PC-9 (cell line): ENCODE data around the gene SLC5A12. TPM values are rescaled to one million over a fixed set of nuclear protein-coding genes. Genes with fewer than 3 reads are reported as not detected.
A peak's percentile ranks its signal among the peaks of the same experiment; 100 is the strongest.

Experiments used
- BruUV-seq: library from RNA; stranded (reverse); fragments of 400-500 nt; replicated peaks from 2 replicates; lab custom pipeline; 2021; lab: Mats Ljungman, UMichigan
- CTCF ChIA-PET: fragments of 300-600 bp; sonication (Branson Sonifier 250); formaldehyde crosslinking; loops from one replicate; lab custom pipeline; 2022; ENCODE audit warnings: antibody characterized with exemption; lab: Charles Lee
- POLR2A ChIA-PET: fragments of 300-600 bp; sonication (Branson Sonifier 250); formaldehyde crosslinking; loops from one replicate; lab custom pipeline; 2022; ENCODE audit warnings: antibody characterized with exemption; ENCODE audit not compliant: unreplicated experiment; lab: Charles Lee
- DNase-seq, 2 experiments: peaks; one replicate each; pipeline versions ENCODE4 v3.0.0 to v3.0.0-alpha.2; 2015 to 2022; ENCODE audit warnings: mixed read lengths in 1 of 2
- H2AFZ ChIP-seq: fragments of 200-600 bp; sonication (generic); 2 replicates; pipeline ENCODE4 v1.8.1; 2017; ENCODE audit warnings: antibody characterized with exemption
- H3F3A ChIP-seq: fragments of 200-600 bp; sonication (generic); 2 replicates; pipeline ENCODE4 v1.8.1; 2017; ENCODE audit warnings: antibody characterized with exemption, mild to moderate bottlenecking, low read depth; ENCODE audit not compliant: insufficient read depth
- H3K27ac ChIP-seq: fragments of 200-600 bp; sonication (generic); 2 replicates; pipeline ENCODE4 v1.6.1; 2016; ENCODE audit warnings: mixed run types
- H3K27me3 ChIP-seq: fragments of 200-600 bp; sonication (generic); 2 replicates; pipeline ENCODE4 v1.6.1; 2016; ENCODE audit warnings: low read depth, mixed run types; ENCODE audit not compliant: insufficient read depth
- H3K36me3 ChIP-seq: fragments of 200-600 bp; sonication (generic); 2 replicates; pipeline ENCODE4 v1.6.1; 2016; ENCODE audit warnings: low read depth, mixed run types
- H3K4me1 ChIP-seq: fragments of 200-600 bp; sonication (generic); replicated peaks from 2 replicates; pipeline ENCODE4 v1.6.1; 2016; ENCODE audit warnings: mixed run types; ENCODE audit not compliant: insufficient read depth
- H3K4me2 ChIP-seq: fragments of 200-600 bp; sonication (generic); 2 replicates; pipeline ENCODE4 v1.6.1; 2017; ENCODE audit warnings: mixed run types
- H3K4me3 ChIP-seq: fragments of 200-600 bp; sonication (generic); 2 replicates; pipeline ENCODE4 v1.6.1; 2016; ENCODE audit warnings: mixed run types
- H3K79me2 ChIP-seq: fragments of 200-600 bp; sonication (generic); 2 replicates; pipeline ENCODE4 v1.6.1; 2017; ENCODE audit warnings: low read depth, mixed run types
- H3K9me2 ChIP-seq: fragments of 200-600 bp; sonication (generic); 2 replicates; pipeline ENCODE4 v1.8.1; 2017; ENCODE audit warnings: mild to moderate bottlenecking; ENCODE audit not compliant: insufficient read depth
- H3K9me3 ChIP-seq: fragments of 200-600 bp; sonication (generic); 2 replicates; pipeline ENCODE4 v1.8.1; 2016; ENCODE audit warnings: low read depth; ENCODE audit not compliant: insufficient read depth
- H4K20me1 ChIP-seq: fragments of 200-600 bp; sonication (generic); 2 replicates; pipeline ENCODE4 v1.8.1; 2017; ENCODE audit not compliant: insufficient read depth
- CTCF ChIP-seq: fragments of 200-600 bp; sonication (generic); conservative IDR thresholded peaks from 2 replicates; pipeline ENCODE4 v1.6.1; 2017; ENCODE audit warnings: mixed run types, antibody characterized with exemption, mild to moderate bottlenecking, moderate library complexity
- EZH2 ChIP-seq: fragments of 200-600 bp; sonication (generic); IDR thresholded peaks from 2 replicates; pipeline ENCODE4 v1.8.0; 2017; ENCODE audit warnings: antibody characterized with exemption, low read depth
- intact Hi-C: fragments of 100-400 bp; cut with micrococcal nuclease; formaldehyde crosslinking; loops from one replicate; pipeline ENCODE4 v1.10.0; 2022; ENCODE audit not compliant: unreplicated experiment
- total RNA-seq: library from RNA; stranded (reverse); gene quantifications from 2 replicates; pipeline ENCODE4 v1.2.3, GENCODE V29; 2021

Gene SLC5A12
- total RNA-seq, 1 experiment from 2014 or later = not detected

DNA sequence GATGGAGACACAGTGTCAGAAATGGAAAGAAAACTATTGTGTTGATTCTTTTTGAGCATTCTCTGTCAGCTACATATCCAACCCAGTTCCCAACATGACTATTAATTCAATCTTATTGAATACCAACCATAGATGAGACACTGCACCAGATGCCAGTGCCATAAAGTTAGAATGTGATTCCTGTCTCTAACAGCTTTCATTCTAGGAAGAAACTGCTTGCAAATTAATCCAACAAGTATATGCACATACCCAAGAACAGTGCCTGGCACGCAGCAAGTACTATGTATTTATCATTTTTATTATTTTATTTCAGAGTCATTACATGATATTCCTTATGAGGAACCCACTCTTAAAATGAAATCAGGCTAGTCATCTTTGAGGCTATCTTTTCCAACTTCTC is 34.5 kb downstream of the SLC5A12 start:
- H2AFZ ChIP-seq = no peak overlapping the region
- no TSS peak for BruUV-seq
- no peak overlapping the region for H3K4me2 ChIP-seq
- ChIA-PET CTCF (no interaction called here), POLR2A (no interaction called here)
- no peaks in the 10 kb centered on the region for H3K36me3 ChIP-seq
- no peak overlapping the region for H3K27ac ChIP-seq
- no peaks in the 10 kb centered on the region for H3K4me1 ChIP-seq
- H3K27me3 ChIP-seq = no peaks in the 10 kb centered on the region
- no peak for DNase-seq
- H3K4me3 ChIP-seq = no peak overlapping the region
- TF ChIP-seq EZH2 = no peak
- no peak for TF ChIP-seq CTCF
- no peaks in the 10 kb centered on the region for H3K9me3 ChIP-seq
- intact Hi-C loops = no loop called here
- no peaks in the 10 kb centered on the region for H4K20me1 ChIP-seq
- H3F3A ChIP-seq = no peaks in the 10 kb centered on the region
- no peaks in the 10 kb centered on the region for H3K79me2 ChIP-seq
- H3K9me2 ChIP-seq = no peaks in the 10 kb centered on the region

- H3F3A ChIP-seq = no peaks in the 10 kb centered on the region
- H3K4me1 ChIP-seq = no peaks in the 10 kb centered on the region
- TF ChIP-seq EZH2 (no peak), CTCF (no peak)
- H4K20me1 ChIP-seq = no peaks in the 10 kb centered on the region
- CTCF ChIA-PET = no interaction called here
- no peak overlapping the region for H3K27ac ChIP-seq
- no peaks in the 10 kb centered on the region for H3K27me3 ChIP-seq
- no peak overlapping the region for H3K4me3 ChIP-seq
- POLR2A ChIA-PET = interaction anchor here (0.7 kb wide), 1 partner anchor 541 kb away, joined by 4 read pairs; no protein-coding TSS in a partner anchor
- DNase-seq = peak in 1 of 2 experiments; percentile 62
- intact Hi-C loops = loop anchor here (1.0 kb wide), 1 partner anchor 121 kb away; no protein-coding TSS in a partner anchor
- no peaks in the 10 kb centered on the region for H3K9me3 ChIP-seq
- no peaks in the 10 kb centered on the region for H3K9me2 ChIP-seq
- no peak overlapping the region for H3K4me2 ChIP-seq
- no peaks in the 10 kb centered on the region for H3K79me2 ChIP-seq
- no TSS peak for BruUV-seq
- H3K36me3 ChIP-seq = no peaks in the 10 kb centered on the region
- H2AFZ ChIP-seq = no peak overlapping the region
Observed at GRCh38 chr11:26677566-26677965, 44.3 kb downstream of the SLC5A12 start.

- no peak overlapping the region for H3K4me3 ChIP-seq
- no peaks in the 10 kb centered on the region for H3K4me1 ChIP-seq
- H3K36me3 ChIP-seq = no peaks in the 10 kb centered on the region
- intact Hi-C loops = loop anchor here (1.0 kb wide), 1 partner anchor 120 kb away; no protein-coding TSS in a partner anchor
- no peaks in the 10 kb centered on the region for H3K27me3 ChIP-seq
- DNase-seq = no peak
- POLR2A ChIA-PET = no interaction called here
- H3K79me2 ChIP-seq = no peaks in the 10 kb centered on the region
- TF ChIP-seq CTCF = no peak
- TF ChIP-seq EZH2 = no peak
- no peak overlapping the region for H2AFZ ChIP-seq
- no peak overlapping the region for H3K4me2 ChIP-seq
- BruUV-seq = no TSS peak
- H3K9me3 ChIP-seq = no peaks in the 10 kb centered on the region
- H4K20me1 ChIP-seq = no peaks in the 10 kb centered on the region
- H3K9me2 ChIP-seq = no peaks in the 10 kb centered on the region
- H3F3A ChIP-seq = no peaks in the 10 kb centered on the region
- CTCF ChIA-PET = no interaction called here
- H3K27ac ChIP-seq = no peak overlapping the region
Observed at GRCh38 chr11:26676641-26677040, 45.2 kb downstream of the SLC5A12 start.
